Upper lobe of left lung (tissue), 4 donors: Measurements from ENCODE around the gene PDE7B.

Experiments used
- CTCF ChIP-seq, 6 experiments: fragments of 450-650 bp in 4 of 6; fragments of 200-600 bp in 2 of 6; sonication (generic) in 2 of 6; IDR thresholded peaks; one replicate each; pipeline ENCODE4 v1.5.1; 2016 to 2019; ENCODE audit warnings: antibody characterized with exemption in 6 of 6
- POLR2A ChIP-seq, 4 donors: fragments of 450-650 bp; IDR thresholded peaks; one replicate each; pipeline ENCODE4 v1.5.1; 2016 to 2017; ENCODE audit warnings: antibody characterized with exemption in 4 of 4, mild to moderate bottlenecking in 2 of 4

- no peak for TF ChIP-seq CTCF (IDR thresholded peaks at IDR 0.05)
- TF ChIP-seq POLR2A (IDR thresholded peaks at IDR 0.05), result no peak
Observed at GRCh38 chr6:136093835-136094234, 242.3 kb downstream of the PDE7B start.
